LHCN-M2 (cell line): Measurements from ENCODE around the gene STX4. TPM values are rescaled to one million over a fixed set of nuclear protein-coding genes. Genes with fewer than 3 reads are reported as not detected.

Experiments used
- DNase-seq: peaks from one replicate; pipeline ENCODE4 v3.0.0-alpha.2; 2012; ENCODE audit warnings: low read depth
- total RNA-seq: library from RNA; depleted of rRNA; stranded (reverse); fragments of >200 nt; gene quantifications from 2 replicates; pipeline ENCODE4 v1.2.3, GENCODE V29; 2014; rRNA removed

STX4 gene
- total RNA-seq, 1 experiment from 2014 or later: 52.9 TPM

DNA sequence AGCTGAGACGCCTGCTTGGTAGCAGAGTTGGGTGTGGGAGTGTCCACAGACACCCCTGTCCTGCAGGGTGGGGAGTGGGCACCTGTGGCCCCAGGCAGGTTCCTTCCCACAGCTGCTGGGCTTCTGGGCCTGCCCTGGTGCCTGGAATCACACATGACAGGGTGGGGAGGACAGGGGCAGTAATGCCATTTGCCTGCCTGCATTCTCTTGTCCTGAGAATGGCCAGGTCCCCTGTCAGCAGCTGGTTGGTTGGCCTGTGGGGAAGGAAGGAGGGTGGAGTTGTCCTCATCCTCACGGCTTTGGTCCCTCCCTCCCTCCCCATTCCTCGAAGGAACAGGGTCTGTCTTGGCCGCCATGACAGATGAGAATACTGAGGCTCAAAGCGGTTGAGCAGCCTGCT lies 50.2 kb downstream of the STX4 start:
- no peak for DNase-seq

DNA sequence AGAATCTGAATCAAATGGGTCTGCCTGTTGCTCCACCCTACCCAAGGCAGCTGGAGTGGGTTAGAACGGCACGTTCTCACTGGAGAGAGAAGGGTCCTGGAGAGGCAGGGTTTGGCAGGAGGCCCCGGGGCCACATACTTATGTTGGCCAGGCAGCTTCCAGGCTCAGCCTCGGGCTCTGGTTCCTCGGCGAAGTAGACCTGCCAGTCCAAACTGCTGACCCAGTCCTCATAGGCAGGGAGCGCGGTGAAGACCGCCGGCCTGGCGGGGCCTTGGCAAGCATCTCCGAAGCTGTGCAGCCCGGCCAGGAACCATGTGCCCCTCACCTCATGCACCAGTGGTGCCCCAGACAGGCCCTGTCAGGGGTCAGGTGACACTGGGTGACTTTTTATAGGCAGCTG lies 50.6 kb downstream of the STX4 start:
- no peak for DNase-seq

DNA sequence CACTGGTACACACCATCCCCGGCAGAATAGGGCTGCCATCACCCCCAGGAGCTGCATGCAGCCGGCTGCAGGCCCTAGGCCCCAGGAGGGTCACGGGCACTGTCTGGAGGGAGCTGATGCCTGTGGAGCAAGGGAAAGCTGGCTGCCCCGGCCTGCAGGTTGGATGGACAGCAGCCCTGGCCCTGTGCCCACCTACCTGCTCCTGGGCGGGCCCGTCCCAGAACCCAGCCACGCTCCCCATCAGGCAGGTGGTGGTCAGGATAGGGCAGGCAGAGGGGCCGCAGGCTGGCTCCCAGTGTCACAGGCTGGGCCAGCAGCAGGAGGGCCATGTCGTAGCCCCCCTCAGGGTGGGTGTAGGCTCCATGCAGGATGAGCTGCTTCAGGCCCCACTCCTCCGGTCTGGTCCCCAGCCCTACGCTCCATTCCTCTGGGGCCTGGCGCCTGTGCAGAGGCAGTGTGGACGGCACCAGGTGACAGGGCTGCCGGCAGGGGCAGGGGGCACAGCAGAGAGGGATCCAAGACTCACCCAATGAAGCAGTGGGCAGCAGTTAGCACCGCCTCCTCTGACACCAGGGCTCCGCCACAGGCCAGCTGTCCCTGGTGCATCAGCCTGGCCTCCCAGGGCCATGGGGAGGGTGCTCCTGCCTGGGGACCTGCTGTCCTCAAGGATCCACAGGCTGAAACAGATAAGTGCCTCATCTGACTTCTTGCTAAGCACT lies 51.4 kb downstream of the STX4 start:
- peak; percentile 70 for DNase-seq

DNA sequence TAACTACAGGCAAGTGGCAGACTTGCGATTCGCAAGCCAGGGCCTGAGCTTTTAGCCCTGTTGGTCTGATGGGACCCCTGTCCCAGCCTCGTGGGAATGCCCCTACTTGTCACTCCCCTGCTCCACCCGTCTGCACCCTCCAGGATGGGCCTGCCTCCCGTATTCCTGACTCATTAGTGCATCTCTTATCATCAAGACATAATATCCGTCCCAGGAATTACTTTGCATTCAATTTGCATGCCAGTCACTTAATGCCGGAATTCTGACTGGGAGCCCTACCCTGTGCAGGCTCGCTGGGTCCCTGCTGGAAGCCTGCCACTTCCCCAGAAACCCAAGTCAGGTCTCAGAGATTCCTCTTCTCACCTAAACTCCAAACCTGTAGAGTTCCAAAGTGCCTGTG lies 52.1 kb downstream of the STX4 start:
- DNase-seq: no peak

DNA sequence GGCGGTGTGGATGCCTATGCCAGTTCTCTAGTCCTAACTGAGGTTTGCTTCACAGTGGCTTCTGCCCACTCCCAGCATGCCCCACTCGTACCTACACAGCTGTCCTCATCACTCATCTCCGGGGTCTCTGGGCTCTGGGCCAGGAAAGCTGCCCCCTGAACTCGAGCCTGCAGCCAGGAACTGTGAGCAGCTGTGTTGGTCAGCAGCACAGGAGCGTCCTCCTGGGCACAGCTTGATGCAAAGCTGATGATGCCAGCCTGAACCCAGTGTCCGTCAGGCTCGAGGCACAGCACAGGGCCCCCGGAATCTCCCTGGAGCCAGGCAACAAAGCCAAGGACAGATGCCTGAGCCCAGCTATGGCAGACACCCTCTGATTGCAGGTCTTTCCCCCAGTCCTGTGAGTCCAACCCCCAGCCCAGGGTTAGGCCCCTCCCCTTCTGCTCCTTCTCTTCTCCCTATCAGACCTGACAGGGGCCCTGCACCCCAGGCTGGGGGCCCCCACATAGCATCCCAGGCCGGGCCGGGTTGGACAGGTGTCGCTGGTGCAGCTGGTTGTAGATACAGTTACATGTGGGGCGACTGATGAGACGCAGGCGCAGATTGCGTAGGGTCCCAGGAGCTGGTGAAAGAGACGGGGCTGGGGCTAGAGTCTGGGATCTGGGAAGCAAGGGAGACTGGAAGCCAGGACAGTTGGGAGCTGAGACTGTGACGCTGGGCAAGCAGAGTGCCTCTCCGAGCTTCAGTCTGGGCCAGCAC lies 52.7 kb downstream of the STX4 start:
- peak; percentile 90 for DNase-seq

DNA sequence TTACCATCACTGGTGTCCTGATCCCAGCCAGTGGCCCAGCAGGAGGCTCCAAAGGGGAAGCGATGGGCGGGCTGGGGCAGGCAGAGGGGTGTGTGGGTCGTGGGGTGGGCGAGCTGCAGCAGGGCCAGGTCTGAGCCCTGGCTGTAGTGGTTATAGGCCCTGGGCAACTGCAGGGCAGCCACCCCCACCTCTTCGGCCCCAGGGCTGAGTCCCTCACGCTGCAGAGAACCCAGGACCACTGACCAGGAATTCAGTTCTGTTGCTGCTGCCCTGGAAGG lies 53.2 kb downstream of the STX4 start:
- no peak for DNase-seq

DNA sequence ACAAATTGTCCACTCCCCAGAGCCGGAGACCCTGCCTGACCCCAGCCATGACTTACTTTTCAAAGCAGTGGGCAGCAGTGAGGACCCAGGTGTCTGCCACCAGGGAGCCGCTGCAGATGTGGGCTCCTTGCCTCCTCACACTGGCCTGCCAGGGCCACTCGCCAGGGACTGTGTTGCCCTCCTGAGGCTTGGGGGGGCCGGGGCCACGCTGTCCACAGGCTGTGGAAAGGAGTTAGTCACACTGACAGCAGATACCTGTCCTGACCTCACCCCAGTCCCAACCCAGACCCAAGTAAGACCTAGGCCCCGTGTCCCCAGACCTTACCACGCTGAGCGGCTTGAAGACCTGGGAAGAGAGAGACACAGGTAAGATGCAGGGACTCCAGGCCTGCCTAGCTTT lies 54.1 kb downstream of the STX4 start:
- no peak for DNase-seq

DNA sequence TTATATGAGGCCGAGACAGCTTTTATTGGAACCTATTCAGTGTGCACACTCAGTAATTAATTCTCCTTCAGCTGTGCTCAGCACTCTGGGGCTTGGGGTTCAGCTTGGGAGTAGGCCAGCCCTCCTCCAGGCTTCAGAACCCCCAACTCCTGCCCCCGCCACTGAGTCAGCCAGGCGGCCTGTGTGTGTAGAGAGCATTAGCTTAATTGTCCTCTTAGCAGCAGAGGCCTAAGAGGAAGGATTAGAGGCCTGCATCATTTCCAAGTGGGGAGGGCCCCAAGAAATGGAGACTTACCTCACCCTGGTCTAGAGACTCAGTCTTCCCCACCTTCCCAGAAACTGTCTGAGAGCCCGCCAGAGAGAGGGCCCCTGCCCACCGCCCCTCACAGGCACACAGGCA lies 54.6 kb downstream of the STX4 start:
- no peak for DNase-seq

DNA sequence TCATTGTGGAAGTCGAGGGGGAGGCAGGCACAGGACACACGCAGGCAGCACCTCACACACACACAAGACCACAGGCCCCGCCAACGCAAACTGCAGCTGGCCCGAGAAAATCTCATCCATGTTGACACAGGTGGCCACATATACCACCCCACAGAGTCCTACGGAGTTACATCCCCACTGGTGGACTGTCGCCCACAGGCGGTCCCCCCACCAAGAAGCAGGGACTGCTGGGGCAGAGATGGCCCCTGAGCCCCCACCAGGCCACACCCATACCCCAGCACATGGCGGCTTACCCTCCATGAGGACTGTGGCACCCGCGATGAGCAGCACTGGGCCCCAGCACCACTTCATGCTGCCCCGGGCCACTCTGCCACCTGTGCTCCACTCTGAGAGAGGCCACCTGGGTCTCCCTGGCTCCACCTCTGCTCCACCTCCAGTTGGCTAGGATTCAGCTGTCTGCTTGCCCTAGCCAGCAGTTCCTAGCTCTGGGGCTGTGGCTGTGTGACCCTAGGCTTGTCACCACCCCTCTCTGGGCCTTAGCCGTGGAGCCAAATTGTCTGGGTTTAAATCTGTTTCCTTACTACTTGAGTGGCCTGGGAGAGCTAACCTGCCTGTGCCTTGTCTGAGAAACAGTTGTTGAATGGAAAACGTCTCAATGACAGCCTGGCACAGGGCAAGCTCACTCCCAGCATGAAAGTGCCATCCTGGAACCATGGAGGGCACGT lies 55.3 kb downstream of the STX4 start, which contains the start of gene PRSS53:
PRSS53 (minus strand) TSS at position 485 of the 725 bp plus-strand sequence; CDS start at position 351, 134 bp downstream.
- no peak for DNase-seq

DNA sequence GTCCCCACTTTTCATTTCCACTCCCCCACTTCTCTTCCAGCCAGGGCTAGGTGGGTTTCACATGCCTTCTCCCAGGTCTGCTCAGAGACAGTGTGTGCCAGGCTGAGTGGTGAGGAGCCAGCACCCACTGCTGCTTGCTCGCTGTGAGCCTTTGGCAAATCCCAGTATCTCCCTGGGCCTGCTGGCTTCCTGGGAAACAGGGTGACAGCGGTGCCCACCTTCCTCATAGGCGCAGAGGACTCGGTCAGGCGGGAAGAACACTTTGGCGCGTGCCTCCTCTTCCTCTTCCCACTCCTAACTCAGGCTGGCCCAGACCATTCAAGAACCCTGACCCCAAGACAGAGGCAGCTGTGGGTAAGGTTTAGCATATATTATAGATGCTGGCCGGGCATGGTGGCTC lies 55.8 kb downstream of the STX4 start:
- DNase-seq: no peak

Other genes with a start within 250 kb of the STX4 start
- gene ZNF629, start 246.4 kb upstream of the STX4 start, total RNA-seq: 20.8 and 21.0 TPM in 2 replicates
- 71.5 and 74.5 TPM in 2 replicates for gene BCL7C, start 139.5 kb upstream of the STX4 start, total RNA-seq
- 2.5 and 4.1 TPM in 2 replicates for gene CTF1, start 136.9 kb upstream of the STX4 start, total RNA-seq
- gene FBXL19, start 110.0 kb upstream of the STX4 start, total RNA-seq: 28.6 and 33.2 TPM in 2 replicates
- 62.5 and 73.6 TPM in 2 replicates for gene ORAI3, start 84.5 kb upstream of the STX4 start, total RNA-seq
- 2.4 and 3.4 TPM in 2 replicates for gene SETD1A, start 75.8 kb upstream of the STX4 start, total RNA-seq
- gene HSD3B7, start 48.4 kb upstream of the STX4 start, total RNA-seq: 133 and 143 TPM in 2 replicates
- 1.7 and 4.1 TPM in 2 replicates for gene STX1B, start 22.9 kb upstream of the STX4 start, total RNA-seq
- gene ZNF668, start 40.7 kb downstream of the STX4 start, total RNA-seq: 96.0 and 115 TPM in 2 replicates
- gene ZNF646, start 40.9 kb downstream of the STX4 start, total RNA-seq: 28.5 and 33.0 TPM in 2 replicates
- 9.2 and 9.7 TPM in 2 replicates for gene PRSS53, start 55.4 kb downstream of the STX4 start, total RNA-seq
- 390 and 435 TPM in 2 replicates for gene VKORC1, start 61.2 kb downstream of the STX4 start, total RNA-seq
- 199 and 204 TPM in 2 replicates for gene BCKDK, start 74.8 kb downstream of the STX4 start, total RNA-seq
- 30.5 and 30.7 TPM in 2 replicates for gene KAT8, start 84.1 kb downstream of the STX4 start, total RNA-seq
- not detected in 2 replicates for gene PRSS8, start 102.2 kb downstream of the STX4 start, total RNA-seq
- gene PRSS36, start 116.5 kb downstream of the STX4 start, total RNA-seq: 0.40 and 0.64 TPM in 2 replicates
- 42.3 and 58.2 TPM in 2 replicates for gene FUS, start 146.6 kb downstream of the STX4 start, total RNA-seq
- gene PYCARD, start 169.2 kb downstream of the STX4 start, total RNA-seq: 7.7 and 10.8 TPM in 2 replicates
- 52.4 and 56.5 TPM in 2 replicates for gene TRIM72, start 180.6 kb downstream of the STX4 start, total RNA-seq
- gene PYDC1, start 183.6 kb downstream of the STX4 start, total RNA-seq: not detected in 2 replicates
- gene ITGAM, start 226.4 kb downstream of the STX4 start, total RNA-seq: 0.11 TPM in 1 of 2 replicates, not detected in the other